ENCODE results near the gene TMEM63A.

DNA sequence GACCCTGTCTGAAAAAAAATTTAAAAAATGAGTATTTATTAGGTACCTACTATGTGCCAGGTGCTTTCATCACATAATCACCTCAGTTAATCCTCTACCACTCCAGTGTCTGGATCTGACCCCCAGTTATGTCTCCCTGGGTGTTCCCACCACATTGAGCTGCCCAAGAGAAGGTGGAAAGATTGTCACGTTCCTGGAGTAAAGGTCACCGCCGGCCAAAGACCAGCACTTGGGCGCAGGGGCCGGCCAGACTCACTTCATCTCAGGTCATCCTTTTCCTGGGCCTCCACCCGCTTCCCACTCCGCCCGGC lies 41.2 kb upstream of the TMEM63A start:
- TF ChIP-seq, protein P1, sequence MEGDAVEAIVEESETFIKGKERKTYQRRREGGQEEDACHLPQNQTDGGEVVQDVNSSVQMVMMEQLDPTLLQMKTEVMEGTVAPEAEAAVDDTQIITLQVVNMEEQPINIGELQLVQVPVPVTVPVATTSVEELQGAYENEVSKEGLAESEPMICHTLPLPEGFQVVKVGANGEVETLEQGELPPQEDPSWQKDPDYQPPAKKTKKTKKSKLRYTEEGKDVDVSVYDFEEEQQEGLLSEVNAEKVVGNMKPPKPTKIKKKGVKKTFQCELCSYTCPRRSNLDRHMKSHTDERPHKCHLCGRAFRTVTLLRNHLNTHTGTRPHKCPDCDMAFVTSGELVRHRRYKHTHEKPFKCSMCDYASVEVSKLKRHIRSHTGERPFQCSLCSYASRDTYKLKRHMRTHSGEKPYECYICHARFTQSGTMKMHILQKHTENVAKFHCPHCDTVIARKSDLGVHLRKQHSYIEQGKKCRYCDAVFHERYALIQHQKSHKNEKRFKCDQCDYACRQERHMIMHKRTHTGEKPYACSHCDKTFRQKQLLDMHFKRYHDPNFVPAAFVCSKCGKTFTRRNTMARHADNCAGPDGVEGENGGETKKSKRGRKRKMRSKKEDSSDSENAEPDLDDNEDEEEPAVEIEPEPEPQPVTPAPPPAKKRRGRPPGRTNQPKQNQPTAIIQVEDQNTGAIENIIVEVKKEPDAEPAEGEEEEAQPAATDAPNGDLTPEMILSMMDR (IDR thresholded peaks at IDR 0.05; ENCODE audit: low read depth, low read length, poor library complexity, severe bottlenecking), result no peak
- no peak for TF ChIP-seq EZH2phosphoT487 (IDR thresholded peaks at IDR 0.05; ENCODE audit: borderline replicate concordance, low read length)

Data from DOHH2 (cell line).